HG03066 (cell line): Measurements from ENCODE around the gene GYS1.

ENCODE experiments used
- ATAC-seq: cut with Tn5 transposase; IDR thresholded peaks from one replicate; pipeline ENCODE4 v1.9.1; 2021; ENCODE audit warnings: low read depth; ENCODE audit not compliant: unreplicated experiment

Gene GYS1

GRCh38 chr19:48965806-48966540, 27.1 kb downstream of the GYS1 start:
- peak; percentile 21 for ATAC-seq

- peak; percentile 47 for ATAC-seq
These were observed 27.9 kb downstream of the GYS1 start, which contains the start of gene FTL for GRCh38 chr19:48965040-48965805. Gene FTL (plus strand): TSS chr19:48965309. CDS start chr19:48965508, 199 bp downstream.

GRCh38 chr19:48964205-48965039, 28.7 kb downstream of the GYS1 start:
- ATAC-seq = no peak

GRCh38 chr19:48963371-48964204, 29.5 kb downstream of the GYS1 start:
- ATAC-seq = no peak

- no peak for ATAC-seq
These were observed 30.3 kb downstream of the GYS1 start for GRCh38 chr19:48962849-48963165.

- ATAC-seq = no peak
These were observed 30.9 kb downstream of the GYS1 start for GRCh38 chr19:48962029-48962848.

GRCh38 chr19:48961673-48962028, 31.5 kb downstream of the GYS1 start:
- ATAC-seq = no peak

GRCh38 chr19:48961051-48961649, 32.0 kb downstream of the GYS1 start:
- ATAC-seq = no peak

GRCh38 chr19:48959341-48960239, 33.5 kb downstream of the GYS1 start:
- ATAC-seq = no peak

GRCh38 chr19:48958006-48958405, 35.1 kb downstream of the GYS1 start:
- ATAC-seq = no peak

GRCh38 chr19:48955308-48955958, 37.7 kb downstream of the GYS1 start:
- no peak for ATAC-seq

- peak; percentile 65 for ATAC-seq
These were observed 38.4 kb downstream of the GYS1 start, which contains the start of gene BAX for GRCh38 chr19:48954595-48955307. Gene BAX (plus strand): TSS chr19:48954875. CDS start chr19:48954929, 54 bp downstream.

- ATAC-seq = no peak
These were observed 39.0 kb downstream of the GYS1 start for GRCh38 chr19:48953990-48954594.

GRCh38 chr19:48953141-48953540, 40.0 kb downstream of the GYS1 start:
- no peak for ATAC-seq

GRCh38 chr19:48950830-48951519, 42.1 kb downstream of the GYS1 start:
- no peak for ATAC-seq

- no peak for ATAC-seq
These were observed 43.0 kb downstream of the GYS1 start for GRCh38 chr19:48950159-48950558.
